NCI-H2029 (cell line): ENCODE data around the gene RAB43.
A peak's percentile ranks its signal among the peaks of the same experiment; 100 is the strongest.
"Not testable (repeated sequence)": the region's sequence is repeated elsewhere in the genome, so short reads cannot be mapped to it uniquely, and the experiment has no call there.

Source experiments
- DNase-seq: peaks from one replicate; lab custom pipeline; 2025; lab: John Stamatoyannopoulos, UW

Gene RAB43

GRCh38 chr3:129121792-129122411 lies at the start of gene RAB43:
TSS of gene RAB43 (minus strand) at chr3:129121804. CDS start at chr3:129121489, 315 bp downstream.
- DNase-seq, result peak; percentile 71

GRCh38 chr3:129166579-129167332 lies 45.2 kb upstream of the RAB43 start:
- DNase-seq, result no peak

GRCh38 chr3:129165594-129165993 lies 44.0 kb upstream of the RAB43 start:
- DNase-seq, result not testable (repeated sequence)

- DNase-seq, result no peak
These were observed 42.9 kb upstream of the RAB43 start for GRCh38 chr3:129164500-129164899.

- DNase-seq, result no peak
These were observed 41.4 kb upstream of the RAB43 start for GRCh38 chr3:129162729-129163579.

GRCh38 chr3:129161860-129162271 lies 40.3 kb upstream of the RAB43 start:
- DNase-seq, result no peak

- DNase-seq, result peak; percentile 76
These were observed 39.6 kb upstream of the RAB43 start, which contains the start of gene ISY1 for GRCh38 chr3:129160891-129161859. TSS of gene ISY1 (minus strand) at chr3:129161063. CDS start at chr3:129160975, 88 bp downstream.

- DNase-seq, result no peak
These were observed 23.2 kb upstream of the RAB43 start for GRCh38 chr3:129144786-129145185.

- DNase-seq, result not testable (repeated sequence)
These were observed 19.4 kb upstream of the RAB43 start for GRCh38 chr3:129141011-129141410.

GRCh38 chr3:129139911-129140310 lies 18.3 kb upstream of the RAB43 start:
- DNase-seq, result no peak

- DNase-seq, result not testable (repeated sequence)
These were observed 14.7 kb upstream of the RAB43 start for GRCh38 chr3:129136275-129136674.

GRCh38 chr3:129132097-129132866 lies 10.7 kb upstream of the RAB43 start:
- no peak for DNase-seq

- no peak for DNase-seq
These were observed 10.0 kb upstream of the RAB43 start for GRCh38 chr3:129131465-129132088.

GRCh38 chr3:129130291-129130813 lies 8.7 kb upstream of the RAB43 start:
- DNase-seq, result no peak

- DNase-seq, result no peak
These were observed 7.0 kb upstream of the RAB43 start for GRCh38 chr3:129128357-129129155.

- no peak for DNase-seq
These were observed 5.2 kb upstream of the RAB43 start for GRCh38 chr3:129126726-129127280.

- no peak for DNase-seq
These were observed 1.9 kb upstream of the RAB43 start for GRCh38 chr3:129123314-129124060.
